Smooth muscle cell (in vitro differentiated cells): ENCODE measurements around the gene MAGI2. TPM values are rescaled to one million over a fixed set of nuclear protein-coding genes. Genes with fewer than 3 reads are reported as not detected.

Source experiments
- DNase-seq: peaks from one replicate; lab custom pipeline; 2025; ENCODE audit not compliant: unreplicated experiment; lab: John Stamatoyannopoulos, UW
- H2AFZ ChIP-seq: fragments of 200-600 bp; sonication (generic); 2 replicates; pipeline ENCODE4 v1.6.0; 2016; ENCODE audit warnings: antibody characterized with exemption, low read depth, mild to moderate bottlenecking
- H3F3A ChIP-seq: fragments of 200-600 bp; sonication (generic); 2 replicates; pipeline ENCODE4 v1.6.0; 2017; ENCODE audit warnings: antibody characterized with exemption, low read depth
- H3K27ac ChIP-seq: fragments of 200-600 bp; sonication (generic); 2 replicates; pipeline ENCODE4 v1.5.1; 2016; ENCODE audit warnings: low read depth, mild to moderate bottlenecking
- H3K27me3 ChIP-seq: fragments of 200-600 bp; sonication (generic); 2 replicates; pipeline ENCODE4 v1.6.1; 2016; ENCODE audit warnings: low read depth, mild to moderate bottlenecking
- H3K36me3 ChIP-seq: fragments of 200-600 bp; sonication (generic); 2 replicates; pipeline ENCODE4 v1.5.1; 2016; ENCODE audit warnings: low read depth
- H3K4me1 ChIP-seq: fragments of 200-600 bp; sonication (generic); 2 replicates; pipeline ENCODE4 v1.5.1; 2016; ENCODE audit warnings: low read depth
- H3K4me2 ChIP-seq: fragments of 200-600 bp; sonication (generic); 2 replicates; pipeline ENCODE4 v1.6.0; 2016; ENCODE audit warnings: mild to moderate bottlenecking
- H3K4me3 ChIP-seq: fragments of 200-600 bp; sonication (generic); 2 replicates; pipeline ENCODE4 v1.5.1; 2016; ENCODE audit warnings: mild to moderate bottlenecking
- H3K79me2 ChIP-seq: fragments of 200-600 bp; sonication (generic); 2 replicates; pipeline ENCODE4 v1.6.0; 2016; ENCODE audit warnings: low read depth, mild to moderate bottlenecking
- H3K9ac ChIP-seq: fragments of 200-600 bp; sonication (generic); 2 replicates; pipeline ENCODE4 v1.6.0; 2016; ENCODE audit warnings: low read depth
- H3K9me3 ChIP-seq: fragments of 200-600 bp; sonication (generic); replicated peaks from 2 replicates; pipeline ENCODE4 v1.5.1; 2016; ENCODE audit warnings: low read depth
- H4K20me1 ChIP-seq: fragments of 200-600 bp; sonication (generic); 2 replicates; pipeline ENCODE4 v1.6.0; 2016; ENCODE audit warnings: low read depth
- CTCF ChIP-seq: fragments of 200-600 bp; sonication (generic); IDR thresholded peaks from 2 replicates; pipeline ENCODE4 v1.5.1; 2017; ENCODE audit warnings: borderline replicate concordance, mild to moderate bottlenecking, antibody characterized with exemption; ENCODE audit not compliant: insufficient read depth, poor library complexity, severe bottlenecking
- WGBS: methylation state at CpG from one replicate; pipeline ENCODE4 v1.1.7; 2016; ENCODE audit warnings: low lambda C conversion rate; 5-methylcytosine and 5-hydroxymethylcytosine counted together
- polyA plus RNA-seq: library from polyadenylated mRNA; unstranded; fragments of >200 nt; fragmentation: Nextera tagmentation; extraction: Ambion mirVana; gene quantifications from 2 replicates; pipeline ENCODE4 v1.2.1, GENCODE V29; 2016
- total RNA-seq: library from RNA; depleted of rRNA; stranded (reverse); fragments of >200 nt; gene quantifications from 2 replicates; pipeline ENCODE4 v1.2.3, GENCODE V29; 2014

Gene MAGI2
- total and polyA plus RNA-seq, 2 experiments from 2014 or later, result 3.4 to 10.7 TPM

GRCh38 chr7:78407031-78407430 is 1046.4 kb downstream of the MAGI2 start:
- no peak for DNase-seq
- TF ChIP-seq CTCF, result no peak
- H3K9ac ChIP-seq, result no peak overlapping the region
- no peak overlapping the region for H3K4me2 ChIP-seq
- WGBS, result 92% methylated on average over 3 of the region's 3 CpGs
- H3K79me2 ChIP-seq, result no peaks in the 10 kb centered on the region
- no peaks in the 10 kb centered on the region for H3K27me3 ChIP-seq
- H3K4me3 ChIP-seq, result no peak overlapping the region
- H3K36me3 ChIP-seq, result no peaks in the 10 kb centered on the region
- no peaks in the 10 kb centered on the region for H3K9me3 ChIP-seq
- H3K27ac ChIP-seq, result no peak overlapping the region
- H4K20me1 ChIP-seq, result no peaks in the 10 kb centered on the region
- no peaks in the 10 kb centered on the region for H3K4me1 ChIP-seq
- H2AFZ ChIP-seq, result no peak overlapping the region
- no peaks in the 10 kb centered on the region for H3F3A ChIP-seq

GRCh38 chr7:78406531-78406930 is 1046.9 kb downstream of the MAGI2 start:
- TF ChIP-seq CTCF, result no peak
- no peak overlapping the region for H3K4me2 ChIP-seq
- no peaks in the 10 kb centered on the region for H3K79me2 ChIP-seq
- no peaks in the 10 kb centered on the region for H3F3A ChIP-seq
- no peak overlapping the region for H2AFZ ChIP-seq
- no peak for DNase-seq
- no peaks in the 10 kb centered on the region for H3K9me3 ChIP-seq
- H4K20me1 ChIP-seq, result no peaks in the 10 kb centered on the region
- H3K36me3 ChIP-seq, result no peaks in the 10 kb centered on the region
- no peak overlapping the region for H3K4me3 ChIP-seq
- H3K4me1 ChIP-seq, result no peaks in the 10 kb centered on the region
- H3K27me3 ChIP-seq, result no peaks in the 10 kb centered on the region
- no peak overlapping the region for H3K27ac ChIP-seq
- H3K9ac ChIP-seq, result no peak overlapping the region

- Histone ChIP-seq H3K36me3 (no peaks in the 10 kb centered on the region), H3K4me3 (no peak overlapping the region), H2AFZ (no peak overlapping the region), H3K9ac (no peak overlapping the region), H3K4me1 (peaks cover 12% of the 10 kb centered on the region), H3K27ac (no peak overlapping the region), H3K9me3 (no peaks in the 10 kb centered on the region), H4K20me1 (no peaks in the 10 kb centered on the region), H3F3A (no peaks in the 10 kb centered on the region), H3K27me3 (no peaks in the 10 kb centered on the region), H3K79me2 (no peaks in the 10 kb centered on the region), H3K4me2 (no peak overlapping the region)
- 88% methylated on average over 4 of the region's 4 CpGs for WGBS
- no peak for DNase-seq
- no peak for TF ChIP-seq CTCF
Measured at GRCh38 chr7:78402096-78402495, 1051.4 kb downstream of the MAGI2 start.

GRCh38 chr7:78400038-78400437 is 1053.4 kb downstream of the MAGI2 start:
- Histone ChIP-seq H3K27ac (no peak overlapping the region), H3K4me1 (peaks cover 12% of the 10 kb centered on the region), H3F3A (no peaks in the 10 kb centered on the region), H4K20me1 (no peaks in the 10 kb centered on the region), H2AFZ (no peak overlapping the region), H3K9me3 (no peaks in the 10 kb centered on the region), H3K36me3 (no peaks in the 10 kb centered on the region), H3K4me3 (no peak overlapping the region), H3K79me2 (no peaks in the 10 kb centered on the region), H3K4me2 (peak overlapping the region; percentile 12), H3K27me3 (no peaks in the 10 kb centered on the region), H3K9ac (no peak overlapping the region)
- no peak for TF ChIP-seq CTCF
- WGBS, result 28% methylated on average over 2 of the region's 2 CpGs
- no peak for DNase-seq
